ENCODE data around the gene FOXP1.

The FOXP1 gene

GRCh38 chr3:71078723-71079525 lies 504.6 kb downstream of the FOXP1 start:
- Histone ChIP-seq H3K27me3 (ENCODE audit: insufficient read depth, poor library complexity, severe bottlenecking) (no peaks in the 10 kb centered on the region), H3K9me3 (ENCODE audit: severe bottlenecking) (no peaks in the 10 kb centered on the region), H3K27ac (ENCODE audit: poor library complexity, severe bottlenecking) (no peak overlapping the region), H3K36me3 (ENCODE audit: low read depth) (no peaks in the 10 kb centered on the region), H3K4me3 (ENCODE audit: severe bottlenecking) (no peak overlapping the region), H3K4me1 (ENCODE audit: insufficient read depth, poor library complexity, severe bottlenecking) (no peaks in the 10 kb centered on the region)
- ATAC-seq (ENCODE audit: low read depth), result no peak
- no peak for TF ChIP-seq CTCF (IDR thresholded peaks at IDR 0.05; ENCODE audit: poor library complexity, severe bottlenecking)
- no peak for DNase-seq (ENCODE audit: low spot score)

- DNase-seq (ENCODE audit: low spot score), result no peak
- no peaks in the 10 kb centered on the region for H3K4me1 ChIP-seq (ENCODE audit: insufficient read depth, poor library complexity, severe bottlenecking)
- H3K36me3 ChIP-seq (ENCODE audit: low read depth), result no peaks in the 10 kb centered on the region
- no peaks in the 10 kb centered on the region for H3K27me3 ChIP-seq (ENCODE audit: insufficient read depth, poor library complexity, severe bottlenecking)
- H3K4me3 ChIP-seq (ENCODE audit: severe bottlenecking), result no peak overlapping the region
- H3K9me3 ChIP-seq (ENCODE audit: severe bottlenecking), result no peaks in the 10 kb centered on the region
- no peak for ATAC-seq (ENCODE audit: low read depth)
- H3K27ac ChIP-seq (ENCODE audit: poor library complexity, severe bottlenecking), result no peak overlapping the region
- TF ChIP-seq CTCF (IDR thresholded peaks at IDR 0.05; ENCODE audit: poor library complexity, severe bottlenecking), result no peak
Measured at GRCh38 chr3:71078199-71078598, 505.3 kb downstream of the FOXP1 start.

GRCh38 chr3:71077070-71077469 lies 506.5 kb downstream of the FOXP1 start:
- no peak for ATAC-seq (ENCODE audit: low read depth)
- Histone ChIP-seq H3K27ac (ENCODE audit: poor library complexity, severe bottlenecking) (no peak overlapping the region), H3K36me3 (ENCODE audit: low read depth) (no peaks in the 10 kb centered on the region), H3K9me3 (ENCODE audit: severe bottlenecking) (no peaks in the 10 kb centered on the region), H3K4me1 (ENCODE audit: insufficient read depth, poor library complexity, severe bottlenecking) (no peaks in the 10 kb centered on the region), H3K4me3 (ENCODE audit: severe bottlenecking) (no peak overlapping the region), H3K27me3 (ENCODE audit: insufficient read depth, poor library complexity, severe bottlenecking) (no peaks in the 10 kb centered on the region)
- TF ChIP-seq CTCF (IDR thresholded peaks at IDR 0.05; ENCODE audit: poor library complexity, severe bottlenecking), result no peak
- DNase-seq (ENCODE audit: low spot score), result no peak

- H3K27me3 ChIP-seq (ENCODE audit: insufficient read depth, poor library complexity, severe bottlenecking), result no peaks in the 10 kb centered on the region
- H3K27ac ChIP-seq (ENCODE audit: poor library complexity, severe bottlenecking), result no peak overlapping the region
- no peaks in the 10 kb centered on the region for H3K36me3 ChIP-seq (ENCODE audit: low read depth)
- ATAC-seq (ENCODE audit: low read depth) (no peak), DNase-seq (ENCODE audit: low spot score) (no peak)
- no peaks in the 10 kb centered on the region for H3K9me3 ChIP-seq (ENCODE audit: severe bottlenecking)
- peaks cover 3% of the 10 kb centered on the region for H3K4me1 ChIP-seq (ENCODE audit: insufficient read depth, poor library complexity, severe bottlenecking)
- no peak for TF ChIP-seq CTCF (IDR thresholded peaks at IDR 0.05; ENCODE audit: poor library complexity, severe bottlenecking)
- no peak overlapping the region for H3K4me3 ChIP-seq (ENCODE audit: severe bottlenecking)
Measured at GRCh38 chr3:71076361-71077002, 507.0 kb downstream of the FOXP1 start.

- Histone ChIP-seq H3K36me3 (ENCODE audit: low read depth) (no peaks in the 10 kb centered on the region), H3K9me3 (ENCODE audit: severe bottlenecking) (no peaks in the 10 kb centered on the region), H3K4me1 (ENCODE audit: insufficient read depth, poor library complexity, severe bottlenecking) (peaks cover 13% of the 10 kb centered on the region), H3K27ac (ENCODE audit: poor library complexity, severe bottlenecking) (no peak overlapping the region), H3K27me3 (ENCODE audit: insufficient read depth, poor library complexity, severe bottlenecking) (no peaks in the 10 kb centered on the region), H3K4me3 (ENCODE audit: severe bottlenecking) (no peak overlapping the region)
- no peak for DNase-seq (ENCODE audit: low spot score)
- TF ChIP-seq CTCF (IDR thresholded peaks at IDR 0.05; ENCODE audit: poor library complexity, severe bottlenecking), result no peak
- no peak for ATAC-seq (ENCODE audit: low read depth)
Measured at GRCh38 chr3:71075494-71075893, 508.0 kb downstream of the FOXP1 start.
